Hepatocyte (in vitro differentiated cells): Measurements from ENCODE around the gene SHFL. TPM values are rescaled to one million over a fixed set of nuclear protein-coding genes. Genes with fewer than 3 reads are reported as not detected.

Experiments used
- DNase-seq: peaks from one replicate; pipeline ENCODE4 v3.0.0-alpha.2; 2016; ENCODE audit warnings: low spot score
- H2AFZ ChIP-seq: fragments of 200-600 bp; sonication (generic); 2 replicates; pipeline ENCODE4 v1.6.0; 2016; ENCODE audit warnings: antibody characterized with exemption, mild to moderate bottlenecking
- H3K27ac ChIP-seq: fragments of 200-600 bp; sonication (generic); 2 replicates; pipeline ENCODE4 v1.5.1; 2016; ENCODE audit warnings: mild to moderate bottlenecking
- H3K27me3 ChIP-seq: fragments of 200-600 bp; sonication (generic); 2 replicates; pipeline ENCODE4 v1.6.1; 2016
- H3K36me3 ChIP-seq: fragments of 200-600 bp; sonication (generic); replicated peaks from 2 replicates; pipeline ENCODE4 v1.5.1; 2016; ENCODE audit warnings: low read depth; ENCODE audit not compliant: insufficient read depth
- H3K4me1 ChIP-seq: fragments of 200-600 bp; sonication (generic); 2 replicates; pipeline ENCODE4 v1.5.1; 2016; ENCODE audit warnings: mild to moderate bottlenecking, moderate library complexity; ENCODE audit not compliant: insufficient read depth
- H3K4me2 ChIP-seq: fragments of 200-600 bp; sonication (generic); 2 replicates; pipeline ENCODE4 v1.6.0; 2016
- H3K4me3 ChIP-seq: fragments of 200-600 bp; sonication (generic); 2 replicates; pipeline ENCODE4 v1.5.1; 2016; ENCODE audit warnings: mild to moderate bottlenecking
- H3K79me2 ChIP-seq: fragments of 200-600 bp; sonication (generic); 2 replicates; pipeline ENCODE4 v1.6.0; 2017; ENCODE audit warnings: mild to moderate bottlenecking
- H3K9me2 ChIP-seq: fragments of 200-600 bp; sonication (generic); replicated peaks from 2 replicates; pipeline ENCODE4 v1.6.0; 2017; ENCODE audit warnings: mild to moderate bottlenecking; ENCODE audit not compliant: insufficient read depth
- H3K9me3 ChIP-seq: fragments of 200-600 bp; sonication (generic); 2 replicates; pipeline ENCODE4 v1.5.1; 2016; ENCODE audit warnings: low read depth, mild to moderate bottlenecking
- H4K20me1 ChIP-seq: fragments of 200-600 bp; sonication (generic); 2 replicates; pipeline ENCODE4 v1.6.0; 2016; ENCODE audit warnings: mild to moderate bottlenecking; ENCODE audit not compliant: insufficient read depth, poor library complexity, severe bottlenecking
- EZH2 ChIP-seq: fragments of 200-600 bp; sonication (generic); IDR thresholded peaks from 2 replicates; pipeline ENCODE4 v1.6.1; 2016; ENCODE audit warnings: antibody characterized with exemption, mild to moderate bottlenecking, borderline replicate concordance
- EZH2phosphoT487 ChIP-seq: fragments of 200-600 bp; sonication (generic); IDR thresholded peaks from one replicate; pipeline ENCODE4 v1.6.1; 2018; ENCODE audit warnings: antibody characterized with exemption, mild to moderate bottlenecking, low read depth, moderate library complexity; ENCODE audit not compliant: unreplicated experiment, severe bottlenecking
- WGBS: methylation state at CpG from one replicate; pipeline ENCODE4 v1.1.6; 2016; ENCODE audit warnings: low lambda C conversion rate; ENCODE audit errors: missing lambda C conversion rate; 5-methylcytosine and 5-hydroxymethylcytosine counted together
- polyA plus RNA-seq: library from polyadenylated mRNA; unstranded; fragments of >200 nt; fragmentation: Nextera tagmentation; extraction: Ambion mirVana; gene quantifications from 2 replicates; pipeline ENCODE4 v1.2.1, GENCODE V29; 2016
- total RNA-seq: library from RNA; depleted of rRNA; stranded (reverse); fragments of >200 nt; gene quantifications from 2 replicates; pipeline ENCODE4 v1.2.3, GENCODE V29; 2014
- TF ChIP-seq, protein P1 (sequence below): fragments of 200-600 bp; sonication (generic); IDR thresholded peaks from 2 replicates; pipeline ENCODE4 v1.5.1; 2016; ENCODE audit warnings: antibody characterized with exemption, mild to moderate bottlenecking; ENCODE audit not compliant: poor library complexity

The SHFL gene
- total and polyA plus RNA-seq, 2 experiments from 2014 or later, result 26.0 to 48.7 TPM

DNA sequence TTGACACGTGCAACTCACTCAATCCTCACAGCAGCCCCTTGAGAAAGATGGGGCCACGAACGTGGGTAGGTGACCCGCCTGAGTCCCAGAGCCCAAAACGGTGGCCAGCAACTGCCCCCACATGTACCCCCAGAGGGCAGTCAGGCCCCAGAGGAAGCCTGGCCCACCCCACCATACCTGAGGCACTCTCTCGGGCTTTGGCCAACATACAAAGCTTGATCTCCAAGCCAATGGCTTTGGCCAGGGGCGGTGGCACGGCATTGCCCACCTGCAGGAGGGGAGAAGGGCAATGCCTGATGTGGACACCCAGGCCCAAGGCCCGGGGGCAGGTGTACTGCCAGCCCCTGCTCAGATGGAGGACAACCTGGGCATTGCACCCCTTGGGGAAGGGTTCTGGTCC lies 47.9 kb downstream of the SHFL start:
- no peaks in the 10 kb centered on the region for H3K36me3 ChIP-seq
- WGBS, result 94% methylated on average over 9 of the region's 9 CpGs
- DNase-seq, result no peak
- H3K4me2 ChIP-seq, result no peak overlapping the region
- no peak overlapping the region for H3K27ac ChIP-seq
- H3K9me2 ChIP-seq, result no peaks in the 10 kb centered on the region
- no peaks in the 10 kb centered on the region for H3K27me3 ChIP-seq
- no peaks in the 10 kb centered on the region for H4K20me1 ChIP-seq
- H3K79me2 ChIP-seq, result no peaks in the 10 kb centered on the region
- no peak overlapping the region for H2AFZ ChIP-seq
- no peaks in the 10 kb centered on the region for H3K4me1 ChIP-seq
- no peaks in the 10 kb centered on the region for H3K9me3 ChIP-seq
- no peak for TF ChIP-seq EZH2phosphoT487
- H3K4me3 ChIP-seq, result no peak overlapping the region

DNA sequence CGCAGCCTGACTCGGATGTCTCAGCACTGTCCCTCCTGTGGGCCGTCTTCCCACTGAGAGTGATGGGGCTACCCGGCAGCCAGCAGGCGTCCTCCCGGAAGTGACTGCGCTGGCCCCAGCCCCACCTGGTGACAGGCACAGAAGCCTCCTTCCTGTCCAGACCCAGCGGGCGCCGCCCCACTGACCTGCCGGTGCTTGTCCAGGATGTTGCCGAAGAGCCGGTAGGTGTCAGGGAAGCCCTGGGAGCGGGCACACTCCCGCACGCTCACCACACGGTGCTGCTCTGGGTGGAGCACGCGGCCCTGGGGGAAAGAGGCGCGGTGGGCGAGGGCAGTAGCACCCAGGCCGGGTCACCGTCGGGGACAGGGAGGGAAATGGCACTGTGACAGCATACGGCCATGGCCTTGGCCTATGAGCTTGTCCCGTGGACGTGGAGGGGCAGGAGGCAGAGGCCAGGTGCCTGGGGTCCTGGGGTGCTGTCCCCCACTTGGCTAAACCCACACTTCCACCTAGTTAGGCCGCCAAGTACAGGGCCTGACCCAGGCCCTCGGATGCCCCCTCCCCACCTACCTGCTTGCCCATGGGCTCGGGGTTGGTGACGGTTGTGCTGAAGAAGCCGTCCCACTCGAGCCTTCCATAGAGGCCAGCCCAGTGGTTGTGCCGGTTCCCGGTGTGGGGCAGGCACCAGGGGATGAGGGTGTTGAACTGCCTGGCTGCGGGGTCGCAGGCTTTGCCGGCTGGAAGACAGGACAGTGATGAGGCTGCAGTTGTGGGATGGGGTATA lies 49.6 kb downstream of the SHFL start:
- Histone ChIP-seq H3K4me2 (no peak overlapping the region), H3K4me3 (no peak overlapping the region), H3K36me3 (no peaks in the 10 kb centered on the region), H3K27ac (no peak overlapping the region), H4K20me1 (no peaks in the 10 kb centered on the region), H3K9me3 (no peaks in the 10 kb centered on the region), H3K27me3 (no peaks in the 10 kb centered on the region), H3K9me2 (no peaks in the 10 kb centered on the region), H2AFZ (no peak overlapping the region), H3K79me2 (no peaks in the 10 kb centered on the region), H3K4me1 (no peaks in the 10 kb centered on the region)
- 95% methylated on average over 39 of the region's 39 CpGs for WGBS
- TF ChIP-seq EZH2phosphoT487, result no peak
- no peak for TF ChIP-seq EZH2
- TF ChIP-seq, protein P1, sequence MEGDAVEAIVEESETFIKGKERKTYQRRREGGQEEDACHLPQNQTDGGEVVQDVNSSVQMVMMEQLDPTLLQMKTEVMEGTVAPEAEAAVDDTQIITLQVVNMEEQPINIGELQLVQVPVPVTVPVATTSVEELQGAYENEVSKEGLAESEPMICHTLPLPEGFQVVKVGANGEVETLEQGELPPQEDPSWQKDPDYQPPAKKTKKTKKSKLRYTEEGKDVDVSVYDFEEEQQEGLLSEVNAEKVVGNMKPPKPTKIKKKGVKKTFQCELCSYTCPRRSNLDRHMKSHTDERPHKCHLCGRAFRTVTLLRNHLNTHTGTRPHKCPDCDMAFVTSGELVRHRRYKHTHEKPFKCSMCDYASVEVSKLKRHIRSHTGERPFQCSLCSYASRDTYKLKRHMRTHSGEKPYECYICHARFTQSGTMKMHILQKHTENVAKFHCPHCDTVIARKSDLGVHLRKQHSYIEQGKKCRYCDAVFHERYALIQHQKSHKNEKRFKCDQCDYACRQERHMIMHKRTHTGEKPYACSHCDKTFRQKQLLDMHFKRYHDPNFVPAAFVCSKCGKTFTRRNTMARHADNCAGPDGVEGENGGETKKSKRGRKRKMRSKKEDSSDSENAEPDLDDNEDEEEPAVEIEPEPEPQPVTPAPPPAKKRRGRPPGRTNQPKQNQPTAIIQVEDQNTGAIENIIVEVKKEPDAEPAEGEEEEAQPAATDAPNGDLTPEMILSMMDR, result no peak
- no peak for DNase-seq

GRCh38 chr19:10136936-10137335 lies 50.8 kb downstream of the SHFL start:
- 96% methylated on average over 14 of the region's 14 CpGs for WGBS
- Histone ChIP-seq H3K4me3 (no peak overlapping the region), H4K20me1 (no peaks in the 10 kb centered on the region), H3K9me2 (no peaks in the 10 kb centered on the region), H3K9me3 (no peaks in the 10 kb centered on the region), H3K36me3 (no peaks in the 10 kb centered on the region), H3K79me2 (no peaks in the 10 kb centered on the region), H3K27me3 (no peaks in the 10 kb centered on the region), H3K4me1 (no peaks in the 10 kb centered on the region), H2AFZ (no peak overlapping the region), H3K27ac (no peak overlapping the region), H3K4me2 (no peak overlapping the region)
- TF ChIP-seq, protein P1, result no peak
- TF ChIP-seq EZH2phosphoT487 (no peak), EZH2 (no peak)
- no peak for DNase-seq

- Histone ChIP-seq H3K4me2 (no peak overlapping the region), H3K4me3 (no peak overlapping the region), H3K9me2 (no peaks in the 10 kb centered on the region), H3K4me1 (no peaks in the 10 kb centered on the region), H3K27ac (no peak overlapping the region), H3K79me2 (no peaks in the 10 kb centered on the region), H2AFZ (no peak overlapping the region), H3K36me3 (no peaks in the 10 kb centered on the region), H4K20me1 (no peaks in the 10 kb centered on the region), H3K27me3 (no peaks in the 10 kb centered on the region), H3K9me3 (no peaks in the 10 kb centered on the region)
- WGBS, result 95% methylated on average over 38 of the region's 38 CpGs
- DNase-seq, result no peak
- TF ChIP-seq EZH2 (no peak), EZH2phosphoT487 (no peak)
- TF ChIP-seq, protein P1, result no peak
Measured at GRCh38 chr19:10137751-10138682, 51.9 kb downstream of the SHFL start.
